Measurements from ENCODE around the gene NETO1.

DNA sequence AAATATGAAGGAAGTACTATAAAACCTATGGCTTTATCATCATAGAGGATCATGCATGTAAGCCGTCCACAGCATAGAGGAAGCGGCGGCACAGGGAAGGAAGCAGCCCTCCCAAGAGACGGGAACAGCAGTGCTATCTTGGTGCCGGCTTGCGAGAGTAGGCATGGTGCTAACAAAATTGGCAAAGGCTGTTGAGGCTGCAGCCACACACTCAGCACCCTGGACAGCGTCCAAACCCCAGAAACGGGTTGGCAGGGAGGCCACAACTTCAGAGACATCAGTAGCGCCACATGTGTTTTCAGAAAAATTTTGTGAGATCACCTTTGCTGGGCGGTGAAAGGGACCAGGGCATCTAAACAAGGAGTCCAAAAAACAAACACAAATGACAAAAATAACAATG lies 37.7 kb downstream of the NETO1 start:
- TF ChIP-seq, protein P1, sequence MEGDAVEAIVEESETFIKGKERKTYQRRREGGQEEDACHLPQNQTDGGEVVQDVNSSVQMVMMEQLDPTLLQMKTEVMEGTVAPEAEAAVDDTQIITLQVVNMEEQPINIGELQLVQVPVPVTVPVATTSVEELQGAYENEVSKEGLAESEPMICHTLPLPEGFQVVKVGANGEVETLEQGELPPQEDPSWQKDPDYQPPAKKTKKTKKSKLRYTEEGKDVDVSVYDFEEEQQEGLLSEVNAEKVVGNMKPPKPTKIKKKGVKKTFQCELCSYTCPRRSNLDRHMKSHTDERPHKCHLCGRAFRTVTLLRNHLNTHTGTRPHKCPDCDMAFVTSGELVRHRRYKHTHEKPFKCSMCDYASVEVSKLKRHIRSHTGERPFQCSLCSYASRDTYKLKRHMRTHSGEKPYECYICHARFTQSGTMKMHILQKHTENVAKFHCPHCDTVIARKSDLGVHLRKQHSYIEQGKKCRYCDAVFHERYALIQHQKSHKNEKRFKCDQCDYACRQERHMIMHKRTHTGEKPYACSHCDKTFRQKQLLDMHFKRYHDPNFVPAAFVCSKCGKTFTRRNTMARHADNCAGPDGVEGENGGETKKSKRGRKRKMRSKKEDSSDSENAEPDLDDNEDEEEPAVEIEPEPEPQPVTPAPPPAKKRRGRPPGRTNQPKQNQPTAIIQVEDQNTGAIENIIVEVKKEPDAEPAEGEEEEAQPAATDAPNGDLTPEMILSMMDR (conservative IDR thresholded peaks at IDR 0.05 in 1 of 2, IDR thresholded peaks at IDR 0.05 in 1 of 2; ENCODE audit: low read depth in 1 of 2, low read length in 2 of 2): no peak
- no peak for TF ChIP-seq EZH2 (IDR thresholded peaks at IDR 0.05; ENCODE audit: low read length, missing control alignments)
